Measurements from ENCODE around the gene MPDU1. TPM values are rescaled to one million over a fixed set of nuclear protein-coding genes. Genes with fewer than 3 reads are reported as not detected.

MPDU1 gene
- total and polyA plus RNA-seq, 2 of the 13 experiments (the other 11 are each of a cell fraction or from before 2014, with no cell fraction given), result 112 to 167 TPM

- TF ChIP-seq ARID5B (CRISPR knock-in tag; IDR thresholded peaks at IDR 0.05), result no peak
- TF ChIP-seq HMGA1 (CRISPR knock-in tag; conservative IDR thresholded peaks at IDR 0.05), result no peak
- no peak for TF ChIP-seq CENPBD1 (CRISPR knock-in tag; IDR thresholded peaks at IDR 0.05; ENCODE audit: borderline replicate concordance, low read depth)
Measured at GRCh38 chr17:7612294-7612640, 28.6 kb downstream of the MPDU1 start (continued).

GRCh38 chr17:7613769-7614424 is 30.2 kb downstream of the MPDU1 start:
- Histone ChIP-seq H3K9ac (ENCODE audit: insufficient read depth, low read depth, low read length) (peak overlapping the region; percentile 88), H4K20me1 (ENCODE audit: insufficient read depth, low read length) (no peaks in the 10 kb centered on the region), H3K4me3 (replicated peaks in 1 of 3; ENCODE audit: insufficient read depth in 1 of 3, low read depth in 2 of 3, low read length in 3 of 3) (peak overlapping the region; percentile 64 to 92 (median 89)), H3K27me3 (ENCODE audit: control insufficient read depth in 1 of 2, insufficient read depth in 2 of 2, low read length in 2 of 2) (no peaks in the 10 kb centered on the region), H3K36me3 (replicated peaks in 1 of 2; ENCODE audit: control insufficient read depth in 1 of 2, insufficient read depth in 2 of 2, low read length in 2 of 2) (peaks cover 1 to 15% of the 10 kb centered on the region in 2 experiments; a peak in 2 of 5 replicates), H3K79me2 (ENCODE audit: insufficient read depth, low read length) (peaks cover 36% of the 10 kb centered on the region), H3K9me3 (ENCODE audit: low read length) (no peaks in the 10 kb centered on the region), H3K4me1 (ENCODE audit: insufficient read depth, low read length) (peaks cover 48% of the 10 kb centered on the region), H2AFZ (ENCODE audit: low read length) (no peak overlapping the region), H3K27ac (ENCODE audit: extremely low read length, insufficient read depth, low read length) (peak overlapping the region; percentile 71), H3K4me2 (ENCODE audit: low read depth, low read length) (peak overlapping the region; percentile 90)
- intact Hi-C loops (cut with micrococcal nuclease; ENCODE audit: unreplicated experiment), result loop anchor here (1.0 kb wide), 1 partner anchor 31 kb away; the partner anchor contains the start of gene MPDU1
- TSS peak; percentile 52 for BruUV-seq (replicated peaks)
- DNase-seq (ENCODE audit: low spot score), result no peak
- FAIRE-seq, result no peak
- 7% methylated on average over 12 of the region's 20 CpGs for WGBS (ENCODE audit: low lambda C conversion rate)
- ATAC-seq, result no peak
- in situ Hi-C loops (cut with HindIII; ENCODE audit: extremely low pct_ligation_motif_present, low pct_unique_long_range_greater_than_20kb), result no loop called here
- POLR2A ChIA-PET, result interaction anchor here (0.8 to 3.5 kb wide), 9 partner anchors 10 to 73 kb away, joined by 3 to 63 read pairs (median 16); partner anchors contain the start of genes CD68, MPDU1, SAT2 and SHBG
- CTCF ChIA-PET (ENCODE audit: low intra/inter-chr PET ratio, low total read pairs), result no interaction called here
- TF ChIP-seq HNF1A (IDR thresholded peaks at IDR 0.05; ENCODE audit: low read depth) (no peak), HNF1A (CRISPR knock-in tag; IDR thresholded peaks at IDR 0.05; ENCODE audit: borderline replicate concordance) (no peak), MYPOP (CRISPR knock-in tag; IDR thresholded peaks at IDR 0.05) (no peak), ZNF883 (CRISPR knock-in tag; IDR thresholded peaks at IDR 0.05; ENCODE audit: not compliant biosample characterization) (no peak), MYNN (CRISPR knock-in tag; IDR thresholded peaks at IDR 0.05; ENCODE audit: low read depth) (no peak), ZNF567 (CRISPR knock-in tag; IDR thresholded peaks at IDR 0.05; ENCODE audit: borderline replicate concordance) (0 out of 2 replicates have a peak, but pooled peaks have one; percentile 44), ZNF790 (CRISPR knock-in tag; IDR thresholded peaks at IDR 0.05; ENCODE audit: borderline replicate concordance) (no peak), CBX2 (IDR thresholded peaks at IDR 0.05; ENCODE audit: low read depth, low read length) (no peak), CBX2 (CRISPR knock-in tag; IDR thresholded peaks at IDR 0.05; ENCODE audit: low read depth) (no peak)

Data from HepG2 (cell line).